Liver (tissue), 3 donors: Measurements from ENCODE around the gene ARID3B.

Experiments used
- HNF4G ChIP-seq: IDR thresholded peaks from 2 replicates; pipeline ENCODE4 v1.6.1; 2016; ENCODE audit warnings: antibody characterized with exemption
- JUND ChIP-seq, 2 donors: IDR thresholded peaks; 2 replicates each; pipeline ENCODE4 v1.6.1; 2016; ENCODE audit warnings: antibody characterized with exemption in 2 of 2
- NR2F2 ChIP-seq: IDR thresholded peaks from 2 replicates; pipeline ENCODE4 v1.6.1; 2016; ENCODE audit warnings: antibody characterized with exemption
- SP1 ChIP-seq: IDR thresholded peaks from 2 replicates; pipeline ENCODE4 v1.6.1; 2018; ENCODE audit warnings: antibody characterized with exemption, mild to moderate bottlenecking
- YY1 ChIP-seq: IDR thresholded peaks from 2 replicates; pipeline ENCODE4 v1.6.1; 2016; ENCODE audit warnings: antibody characterized with exemption, mild to moderate bottlenecking
- TF ChIP-seq, protein P1 (sequence below): fragments of 150-350 bp; IDR thresholded peaks from 2 replicates; pipeline ENCODE4 v1.5.1; 2017; ENCODE audit warnings: improper control_type of control experiment, low read depth, low read length; ENCODE audit not compliant: missing input control
- TF ChIP-seq, protein P2 (sequence below): IDR thresholded peaks from 2 replicates; pipeline ENCODE4 v1.6.1; 2016; ENCODE audit warnings: antibody characterized with exemption, mild to moderate bottlenecking
- TF ChIP-seq, protein P3 (sequence below): IDR thresholded peaks from 2 replicates; pipeline ENCODE4 v1.6.1; 2016; ENCODE audit warnings: antibody characterized with exemption
- TF ChIP-seq, protein P4 (sequence below): IDR thresholded peaks from 2 replicates; pipeline ENCODE4 v1.6.1; 2016; ENCODE audit warnings: antibody characterized with exemption
- donor health status: healthy.
- donor health status: healthy.

DNA sequence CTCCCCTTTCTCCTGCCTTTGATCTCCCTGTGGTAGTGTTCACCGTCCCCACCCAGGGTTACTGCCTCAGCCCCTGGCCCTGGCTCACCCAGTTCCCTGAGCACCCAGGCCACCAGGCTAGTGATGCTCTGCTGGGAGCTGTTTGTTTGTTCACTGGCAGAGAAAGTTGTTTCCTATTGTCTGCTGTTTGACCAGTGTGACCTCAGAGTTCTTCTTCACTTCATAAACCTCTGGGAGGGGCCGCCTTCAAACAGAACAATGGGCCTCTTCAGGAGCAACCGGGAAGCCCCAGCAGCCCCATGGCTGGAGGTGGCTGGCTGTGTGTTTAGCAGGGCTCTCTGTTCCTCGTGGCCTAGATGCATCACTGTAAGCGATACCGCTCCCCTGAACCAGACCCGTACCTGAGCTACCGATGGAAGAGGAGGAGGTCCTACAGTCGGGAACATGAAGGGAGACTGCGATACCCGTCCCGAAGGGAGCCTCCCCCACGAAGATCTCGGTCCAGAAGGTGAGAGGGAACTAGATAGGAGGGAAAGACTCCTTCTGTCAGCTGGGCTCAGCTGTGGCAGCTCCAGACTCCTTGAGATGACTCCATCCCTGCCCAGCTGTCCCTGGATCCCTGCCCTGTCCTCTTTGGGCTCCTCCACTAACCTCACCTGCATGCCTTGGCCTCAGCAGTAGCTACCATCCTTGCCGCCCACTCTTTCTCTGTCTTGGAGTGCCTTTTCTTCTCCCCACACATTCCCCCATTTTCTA lies 78.0 kb downstream of the ARID3B start:
- TF ChIP-seq, protein P1, sequence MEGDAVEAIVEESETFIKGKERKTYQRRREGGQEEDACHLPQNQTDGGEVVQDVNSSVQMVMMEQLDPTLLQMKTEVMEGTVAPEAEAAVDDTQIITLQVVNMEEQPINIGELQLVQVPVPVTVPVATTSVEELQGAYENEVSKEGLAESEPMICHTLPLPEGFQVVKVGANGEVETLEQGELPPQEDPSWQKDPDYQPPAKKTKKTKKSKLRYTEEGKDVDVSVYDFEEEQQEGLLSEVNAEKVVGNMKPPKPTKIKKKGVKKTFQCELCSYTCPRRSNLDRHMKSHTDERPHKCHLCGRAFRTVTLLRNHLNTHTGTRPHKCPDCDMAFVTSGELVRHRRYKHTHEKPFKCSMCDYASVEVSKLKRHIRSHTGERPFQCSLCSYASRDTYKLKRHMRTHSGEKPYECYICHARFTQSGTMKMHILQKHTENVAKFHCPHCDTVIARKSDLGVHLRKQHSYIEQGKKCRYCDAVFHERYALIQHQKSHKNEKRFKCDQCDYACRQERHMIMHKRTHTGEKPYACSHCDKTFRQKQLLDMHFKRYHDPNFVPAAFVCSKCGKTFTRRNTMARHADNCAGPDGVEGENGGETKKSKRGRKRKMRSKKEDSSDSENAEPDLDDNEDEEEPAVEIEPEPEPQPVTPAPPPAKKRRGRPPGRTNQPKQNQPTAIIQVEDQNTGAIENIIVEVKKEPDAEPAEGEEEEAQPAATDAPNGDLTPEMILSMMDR: no peak
- TF ChIP-seq JUND (IDR thresholded peaks at IDR 0.05) (no peak), NR2F2 (no peak), HNF4G (no peak), YY1 (no peak), SP1 (no peak)
- TF ChIP-seq, protein P2, sequence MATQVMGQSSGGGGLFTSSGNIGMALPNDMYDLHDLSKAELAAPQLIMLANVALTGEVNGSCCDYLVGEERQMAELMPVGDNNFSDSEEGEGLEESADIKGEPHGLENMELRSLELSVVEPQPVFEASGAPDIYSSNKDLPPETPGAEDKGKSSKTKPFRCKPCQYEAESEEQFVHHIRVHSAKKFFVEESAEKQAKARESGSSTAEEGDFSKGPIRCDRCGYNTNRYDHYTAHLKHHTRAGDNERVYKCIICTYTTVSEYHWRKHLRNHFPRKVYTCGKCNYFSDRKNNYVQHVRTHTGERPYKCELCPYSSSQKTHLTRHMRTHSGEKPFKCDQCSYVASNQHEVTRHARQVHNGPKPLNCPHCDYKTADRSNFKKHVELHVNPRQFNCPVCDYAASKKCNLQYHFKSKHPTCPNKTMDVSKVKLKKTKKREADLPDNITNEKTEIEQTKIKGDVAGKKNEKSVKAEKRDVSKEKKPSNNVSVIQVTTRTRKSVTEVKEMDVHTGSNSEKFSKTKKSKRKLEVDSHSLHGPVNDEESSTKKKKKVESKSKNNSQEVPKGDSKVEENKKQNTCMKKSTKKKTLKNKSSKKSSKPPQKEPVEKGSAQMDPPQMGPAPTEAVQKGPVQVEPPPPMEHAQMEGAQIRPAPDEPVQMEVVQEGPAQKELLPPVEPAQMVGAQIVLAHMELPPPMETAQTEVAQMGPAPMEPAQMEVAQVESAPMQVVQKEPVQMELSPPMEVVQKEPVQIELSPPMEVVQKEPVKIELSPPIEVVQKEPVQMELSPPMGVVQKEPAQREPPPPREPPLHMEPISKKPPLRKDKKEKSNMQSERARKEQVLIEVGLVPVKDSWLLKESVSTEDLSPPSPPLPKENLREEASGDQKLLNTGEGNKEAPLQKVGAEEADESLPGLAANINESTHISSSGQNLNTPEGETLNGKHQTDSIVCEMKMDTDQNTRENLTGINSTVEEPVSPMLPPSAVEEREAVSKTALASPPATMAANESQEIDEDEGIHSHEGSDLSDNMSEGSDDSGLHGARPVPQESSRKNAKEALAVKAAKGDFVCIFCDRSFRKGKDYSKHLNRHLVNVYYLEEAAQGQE: no peak
- TF ChIP-seq, protein P3, sequence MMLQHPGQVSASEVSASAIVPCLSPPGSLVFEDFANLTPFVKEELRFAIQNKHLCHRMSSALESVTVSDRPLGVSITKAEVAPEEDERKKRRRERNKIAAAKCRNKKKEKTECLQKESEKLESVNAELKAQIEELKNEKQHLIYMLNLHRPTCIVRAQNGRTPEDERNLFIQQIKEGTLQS: no peak
- TF ChIP-seq, protein P4, sequence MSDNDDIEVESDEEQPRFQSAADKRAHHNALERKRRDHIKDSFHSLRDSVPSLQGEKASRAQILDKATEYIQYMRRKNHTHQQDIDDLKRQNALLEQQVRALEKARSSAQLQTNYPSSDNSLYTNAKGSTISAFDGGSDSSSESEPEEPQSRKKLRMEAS: no peak
